HG03196 (cell line): ENCODE measurements around the gene CACNA2D4.

Source experiments
- ATAC-seq: cut with Tn5 transposase; IDR thresholded peaks from one replicate; pipeline ENCODE4 v1.9.1; 2021; ENCODE audit not compliant: unreplicated experiment

Gene CACNA2D4

DNA sequence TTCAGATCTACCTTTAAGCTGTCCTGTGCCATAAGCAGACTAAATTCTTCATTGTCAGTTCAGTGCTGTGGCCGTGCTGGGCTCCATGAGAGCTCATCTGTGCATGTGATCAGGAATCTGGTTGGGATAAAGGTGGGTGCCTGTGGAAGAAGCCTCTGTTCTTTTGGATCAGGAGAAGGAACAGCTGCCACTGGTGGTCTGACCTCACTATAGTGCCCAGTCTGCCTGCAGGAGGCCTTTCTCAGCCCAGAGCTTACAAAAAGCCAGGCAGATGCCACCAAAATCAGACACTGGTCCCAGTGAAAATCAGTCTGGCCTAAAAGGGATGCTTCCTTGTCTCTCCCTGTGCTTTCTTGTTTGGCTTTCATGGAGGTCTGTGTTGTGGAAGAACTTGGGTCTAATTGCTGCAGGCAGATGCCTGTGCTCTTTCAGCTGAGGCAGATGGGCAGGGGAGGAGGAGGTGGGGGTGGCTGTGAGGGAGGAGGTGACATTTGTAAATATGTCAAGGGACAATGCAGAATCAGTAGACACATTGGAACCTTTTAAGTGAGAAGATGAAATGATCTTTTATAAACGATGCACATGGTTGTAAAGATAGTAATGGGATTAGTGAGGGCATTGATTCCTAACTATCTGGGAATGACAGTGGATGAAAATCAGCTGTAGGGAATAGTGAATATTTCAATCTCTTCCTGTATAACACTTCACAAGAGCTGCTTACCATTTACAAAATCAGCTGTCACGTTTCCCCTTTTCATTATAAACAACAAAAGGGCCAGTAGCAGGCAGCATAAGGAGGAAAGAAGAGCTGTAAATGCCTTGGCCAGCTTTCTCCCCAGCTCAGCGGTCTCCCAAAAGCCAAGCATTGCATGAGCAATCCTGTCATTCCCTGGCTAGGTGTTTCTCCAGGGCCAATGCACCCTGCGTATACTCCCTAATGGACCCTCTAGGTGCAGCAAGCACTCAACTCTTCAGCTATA lies 44.6 kb downstream of the CACNA2D4 start:
- ATAC-seq: no peak

DNA sequence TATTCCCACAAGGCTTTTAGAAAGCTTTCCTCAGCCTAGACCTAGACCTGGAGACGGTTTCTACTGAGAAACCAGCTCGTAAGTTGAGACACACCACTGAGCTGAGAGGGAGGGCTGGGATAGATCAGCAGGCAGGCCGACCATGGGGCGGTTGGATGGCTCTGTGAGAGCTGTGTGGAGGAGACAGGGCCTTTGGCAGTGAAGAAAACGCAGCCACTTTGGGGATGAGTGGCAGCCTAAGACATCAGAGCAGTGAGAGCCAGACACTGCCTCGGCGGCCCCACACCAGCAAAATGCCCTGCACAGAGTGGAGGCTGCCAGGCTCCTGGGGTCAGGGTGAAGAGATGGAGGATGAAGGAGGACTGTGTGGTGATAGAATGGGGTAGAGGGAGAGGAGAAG lies 46.0 kb downstream of the CACNA2D4 start:
- ATAC-seq: no peak

DNA sequence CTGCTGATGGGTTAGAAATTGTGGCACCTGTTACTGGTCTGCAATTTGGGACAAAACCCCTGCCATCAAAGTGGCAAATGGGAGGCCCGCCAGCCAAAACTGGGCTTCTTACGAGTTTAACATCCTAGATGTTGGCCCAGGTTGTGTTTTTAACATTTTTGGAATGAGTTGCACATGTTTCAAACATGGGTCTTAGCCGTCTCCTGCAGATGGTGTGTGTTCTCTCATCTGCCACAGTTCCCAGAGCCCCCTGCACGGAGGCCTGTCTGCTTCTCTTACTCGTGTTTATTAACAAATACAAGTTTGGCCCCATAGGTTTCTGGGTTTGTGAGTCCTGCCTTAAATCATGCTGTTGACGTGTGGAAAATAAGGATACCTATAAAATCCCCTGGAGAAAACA lies 46.5 kb downstream of the CACNA2D4 start:
- ATAC-seq: no peak

DNA sequence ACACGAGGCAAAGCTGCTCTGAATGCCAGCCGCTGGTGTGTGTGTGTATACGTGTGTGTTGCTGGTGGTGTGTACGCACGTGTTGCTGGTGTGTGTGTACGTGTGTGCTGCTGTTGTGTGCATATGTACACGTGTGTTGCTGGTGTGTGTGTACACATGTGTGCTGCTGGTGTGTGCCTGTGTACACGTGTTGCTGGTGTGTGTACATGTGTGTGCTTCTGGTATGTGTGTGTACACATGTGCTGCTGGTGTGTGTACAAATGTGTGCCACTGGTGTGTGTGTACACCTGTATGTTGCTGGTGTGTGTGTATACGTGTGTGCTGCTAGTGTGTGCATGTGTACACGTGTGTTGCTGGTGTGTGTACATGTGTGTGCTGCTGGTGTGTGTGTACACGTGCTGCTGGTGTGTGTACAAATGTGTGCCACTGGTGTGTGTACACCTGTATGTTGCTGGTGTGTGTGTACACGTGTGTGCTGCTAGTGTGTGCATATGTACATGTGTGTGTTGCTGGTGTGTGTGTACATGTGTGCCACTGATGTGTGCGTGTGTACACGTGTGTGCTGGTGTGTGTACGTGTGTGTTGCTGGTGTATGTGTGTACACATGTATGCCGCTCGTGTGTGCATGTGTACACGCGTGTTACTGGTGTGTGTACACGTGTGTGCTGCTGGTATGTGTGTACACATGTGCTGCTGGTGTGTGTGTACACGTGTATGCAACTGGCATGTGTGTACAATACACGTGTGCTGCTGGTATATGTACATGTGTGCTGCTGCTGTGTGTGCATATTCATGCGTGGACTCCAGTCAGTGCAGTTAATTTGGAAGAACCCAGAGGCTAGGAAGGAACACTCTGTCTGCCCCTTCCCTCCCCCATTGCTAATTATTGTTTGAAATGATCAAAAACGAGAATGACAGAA lies 47.2 kb downstream of the CACNA2D4 start:
- no peak for ATAC-seq

DNA sequence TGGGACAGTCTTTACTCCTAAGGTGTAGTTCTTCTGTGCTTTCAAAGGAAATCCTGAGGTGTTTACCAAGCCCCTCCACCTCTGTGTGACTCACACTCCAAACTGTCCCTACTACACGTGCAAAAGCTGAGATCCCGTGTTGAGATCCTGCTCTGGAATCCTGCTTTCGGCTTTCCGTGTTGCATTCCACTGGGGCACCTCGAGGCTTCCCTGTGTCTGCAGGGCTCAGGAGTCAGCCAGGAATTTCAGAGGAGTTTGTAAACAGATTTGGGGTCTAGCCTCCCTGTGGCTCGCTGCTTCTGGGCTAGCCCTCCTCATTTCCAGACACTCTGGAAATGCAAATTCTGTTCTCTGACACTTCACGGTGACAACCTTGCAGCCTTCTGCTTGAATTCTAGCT lies 48.4 kb downstream of the CACNA2D4 start:
- no peak for ATAC-seq

DNA sequence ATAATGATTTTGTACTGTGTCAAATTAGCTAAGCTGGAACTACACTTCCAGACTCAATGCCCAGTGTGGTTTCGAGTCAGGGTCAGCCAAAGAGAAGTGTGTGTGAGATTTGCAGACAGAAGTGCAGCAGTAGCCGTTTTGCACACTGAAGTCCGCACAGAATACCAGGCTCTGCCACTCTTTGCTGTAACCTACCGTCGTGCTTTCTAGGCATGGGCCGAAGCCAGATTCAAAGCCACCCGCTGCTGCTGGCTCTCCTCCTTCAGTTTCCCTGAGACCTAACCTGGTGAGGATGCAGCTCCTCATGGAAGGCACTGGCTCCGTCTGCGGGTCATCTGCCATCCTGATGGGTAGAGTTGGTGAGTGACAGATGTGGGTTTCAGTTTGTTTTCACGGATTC lies 49.3 kb downstream of the CACNA2D4 start:
- no peak for ATAC-seq

DNA sequence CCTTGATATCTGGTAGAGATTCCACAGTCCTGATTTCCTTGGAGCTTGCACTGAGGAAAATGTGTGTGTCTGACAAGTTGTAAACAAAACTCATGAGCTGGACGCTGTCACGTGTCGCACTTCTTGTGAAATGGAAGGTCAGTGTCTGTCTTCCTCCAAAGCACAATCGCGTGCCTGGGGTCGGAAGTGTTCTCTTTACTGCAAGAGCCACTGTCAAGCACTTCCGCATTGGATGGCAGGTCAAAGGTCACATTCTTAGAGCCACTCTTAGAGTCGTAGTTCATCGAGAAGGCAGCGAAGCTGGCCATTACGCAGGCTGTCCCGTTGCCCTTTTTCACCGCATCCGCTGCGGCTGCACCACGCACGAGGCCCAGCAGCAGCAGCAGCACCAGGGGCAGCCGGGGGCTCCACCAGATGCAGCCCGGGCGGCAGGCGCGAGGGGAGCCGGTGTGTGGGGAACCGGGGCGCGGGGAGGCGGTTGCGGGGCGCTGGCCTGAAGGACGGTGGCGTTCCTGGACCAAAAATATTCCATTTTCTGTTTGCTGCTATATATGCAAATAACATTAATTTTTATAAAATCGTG lies 53.1 kb downstream of the CACNA2D4 start:
- ATAC-seq: no peak

DNA sequence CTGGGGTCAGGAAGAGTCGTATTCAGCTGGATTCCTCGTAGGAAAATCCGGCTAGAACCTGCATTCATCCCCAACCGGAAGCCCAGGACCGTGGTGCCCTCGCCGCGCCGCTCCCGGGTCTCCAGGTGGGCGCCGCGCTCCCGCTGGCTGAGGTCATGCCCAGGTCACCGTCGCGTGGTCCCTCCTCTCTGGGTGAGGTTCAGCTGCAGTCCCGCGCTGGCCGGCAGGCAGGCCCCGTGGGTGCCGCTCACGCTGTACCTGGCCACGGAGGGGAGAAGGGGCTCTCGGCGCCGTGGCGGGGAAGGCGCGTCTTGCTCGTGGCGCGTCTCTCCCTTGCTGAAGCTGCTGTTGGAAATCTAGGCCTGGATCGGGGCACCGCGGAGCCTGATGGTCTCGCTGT lies 53.6 kb downstream of the CACNA2D4 start:
- ATAC-seq: no peak

DNA sequence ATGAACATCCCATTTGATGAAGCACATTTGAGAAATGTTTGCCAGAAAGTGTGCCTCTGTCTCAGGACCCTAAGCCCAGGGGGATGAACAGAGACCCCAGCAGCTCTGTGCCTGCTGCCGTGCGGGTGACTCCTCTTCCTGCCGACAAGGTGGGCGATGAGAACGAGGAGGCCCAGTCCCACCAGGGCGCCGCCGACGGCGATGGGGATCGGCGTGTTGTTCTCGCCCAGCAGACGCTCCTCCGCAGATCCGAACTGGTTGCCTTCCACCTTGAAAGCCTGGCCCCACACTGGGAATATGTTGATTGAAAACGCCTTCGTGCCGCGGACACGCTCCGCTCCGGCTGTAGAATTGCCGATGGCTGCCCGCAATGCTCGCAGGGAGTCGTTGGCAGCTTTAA lies 54.0 kb downstream of the CACNA2D4 start:
- no peak for ATAC-seq

DNA sequence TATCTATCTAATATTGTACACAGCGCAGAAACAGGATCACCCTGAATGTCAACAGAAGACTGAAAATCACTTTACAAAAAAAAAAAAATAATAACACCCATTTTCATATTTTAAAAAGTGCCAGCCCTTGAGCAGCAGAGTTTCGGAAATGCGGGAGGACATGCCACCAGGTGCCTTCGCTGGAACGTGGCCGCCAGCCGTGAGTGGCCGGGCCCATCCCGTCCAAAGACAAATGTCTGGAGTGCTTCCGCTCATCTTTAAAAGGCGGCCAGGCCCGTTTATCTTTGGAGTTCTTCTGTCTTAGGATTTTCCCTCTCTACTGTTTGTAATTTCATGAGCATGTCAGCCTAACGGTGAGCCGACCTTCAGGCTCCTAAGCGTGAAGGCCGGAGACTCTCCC lies 54.6 kb downstream of the CACNA2D4 start:
- no peak for ATAC-seq

DNA sequence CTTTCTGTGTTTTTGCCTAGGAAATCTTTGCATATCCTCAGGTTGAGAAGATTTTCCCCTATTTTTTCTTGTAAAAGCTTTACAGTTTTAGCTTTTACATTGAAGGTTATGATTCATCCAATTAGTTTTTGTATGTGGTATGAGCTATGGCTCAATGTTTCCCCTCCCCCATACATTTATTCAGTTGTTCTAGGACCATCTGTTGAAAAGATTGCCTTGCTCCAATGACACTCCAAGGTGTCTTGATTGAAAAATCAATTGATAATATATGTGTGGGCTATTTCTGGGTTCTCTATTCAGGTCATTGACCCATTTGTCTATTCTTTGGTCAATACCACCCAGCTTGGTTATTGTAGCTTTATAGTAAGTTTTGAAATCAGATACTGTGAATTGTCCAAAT lies 55.5 kb downstream of the CACNA2D4 start:
- no peak for ATAC-seq

DNA sequence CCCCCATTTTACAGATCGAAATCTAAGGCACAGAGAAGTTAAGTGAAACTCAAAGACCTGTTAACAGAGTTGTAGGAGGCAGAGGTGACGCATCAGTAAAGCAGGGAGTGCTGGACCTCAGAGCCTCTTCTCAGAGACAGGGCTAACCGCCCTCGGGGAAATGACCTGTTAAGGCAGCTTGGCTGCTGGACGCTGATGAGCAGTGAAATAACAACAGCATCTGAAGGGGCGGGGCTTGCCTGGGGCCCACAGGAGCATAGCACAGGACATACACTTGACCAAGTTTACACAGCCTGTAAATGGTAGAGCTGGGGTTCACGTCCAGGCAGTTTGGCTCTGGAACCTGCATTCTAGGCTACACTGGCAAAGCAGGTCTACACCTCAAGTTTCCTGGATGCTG lies 58.8 kb downstream of the CACNA2D4 start:
- ATAC-seq: no peak

DNA sequence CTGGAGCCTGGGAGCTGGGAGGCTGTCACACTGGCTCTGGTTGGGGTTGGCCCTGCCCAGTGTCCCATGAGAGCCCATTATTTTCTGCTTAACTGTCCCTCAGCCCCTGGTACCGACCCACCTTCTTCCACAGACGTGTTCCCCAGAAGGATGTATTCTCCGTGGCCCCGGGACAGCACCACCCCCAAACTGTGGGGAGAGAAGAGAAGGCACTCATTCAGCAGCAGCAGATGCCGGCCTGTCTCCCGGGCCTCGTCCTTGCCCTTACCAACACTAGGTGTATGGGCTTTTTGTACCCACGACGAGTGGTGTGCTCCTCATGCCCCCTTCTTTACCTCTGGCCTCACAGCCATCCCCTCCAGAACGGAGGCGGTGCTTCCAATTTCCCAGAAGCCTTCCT lies 60.0 kb downstream of the CACNA2D4 start:
- no peak for ATAC-seq

DNA sequence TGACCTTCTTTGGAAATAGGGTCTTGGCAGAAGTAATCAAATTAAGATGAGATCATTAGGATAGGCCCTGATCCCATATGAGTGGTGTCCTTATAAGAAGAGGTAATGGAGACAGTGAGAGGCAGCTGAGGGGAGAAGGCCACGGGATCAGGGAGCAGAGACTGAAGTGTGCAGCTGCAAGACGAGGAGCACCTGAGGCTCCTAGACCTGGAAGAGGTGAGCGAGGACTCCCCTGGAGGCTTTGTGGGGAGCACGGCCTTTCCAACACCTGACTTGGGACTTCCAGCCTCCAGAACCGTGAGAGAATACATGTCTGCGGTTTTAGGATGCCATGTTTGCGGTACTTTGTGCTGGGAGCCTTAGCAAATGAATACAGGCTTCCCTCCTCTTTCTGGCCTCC lies 60.6 kb downstream of the CACNA2D4 start:
- ATAC-seq: no peak

DNA sequence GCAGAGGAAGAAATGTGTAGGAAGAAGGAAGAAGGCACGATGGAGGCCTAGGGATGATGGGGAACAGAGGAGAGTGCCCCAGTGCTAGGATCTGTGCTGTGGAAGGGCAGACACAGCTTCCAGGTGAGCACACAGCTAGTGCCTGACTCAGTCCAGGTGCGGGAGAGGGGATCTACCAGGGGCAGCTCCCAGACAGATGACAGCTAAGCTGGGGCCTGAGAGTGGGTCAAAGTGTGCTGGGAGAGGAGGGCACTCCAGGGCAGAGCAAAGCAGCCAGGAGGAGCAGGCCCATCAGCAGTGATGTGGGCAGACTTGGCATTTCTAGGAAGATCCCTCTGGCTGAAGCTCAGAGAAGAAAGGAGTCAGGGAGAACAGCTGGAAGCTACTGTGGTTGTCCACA lies 61.4 kb downstream of the CACNA2D4 start:
- ATAC-seq: no peak

DNA sequence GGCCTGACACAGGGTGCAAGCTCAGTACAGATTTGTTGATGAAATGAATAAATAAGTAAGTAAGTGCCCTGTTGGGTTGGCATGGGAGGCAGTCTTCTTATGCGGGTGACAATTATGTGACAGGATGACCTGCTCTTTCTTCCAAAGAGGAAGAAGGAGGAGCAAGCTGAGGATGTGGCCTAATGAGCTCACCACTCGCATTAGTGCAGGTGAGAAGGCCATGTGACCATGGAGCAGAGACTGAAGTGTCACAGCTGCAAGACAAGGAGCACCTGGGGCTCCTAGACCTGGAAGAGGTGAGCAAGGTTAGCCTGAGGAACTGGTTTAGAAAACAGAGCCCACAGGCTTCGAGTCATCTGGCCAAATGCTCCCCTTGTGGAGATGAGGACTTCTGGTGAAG lies 63.2 kb downstream of the CACNA2D4 start:
- no peak for ATAC-seq

DNA sequence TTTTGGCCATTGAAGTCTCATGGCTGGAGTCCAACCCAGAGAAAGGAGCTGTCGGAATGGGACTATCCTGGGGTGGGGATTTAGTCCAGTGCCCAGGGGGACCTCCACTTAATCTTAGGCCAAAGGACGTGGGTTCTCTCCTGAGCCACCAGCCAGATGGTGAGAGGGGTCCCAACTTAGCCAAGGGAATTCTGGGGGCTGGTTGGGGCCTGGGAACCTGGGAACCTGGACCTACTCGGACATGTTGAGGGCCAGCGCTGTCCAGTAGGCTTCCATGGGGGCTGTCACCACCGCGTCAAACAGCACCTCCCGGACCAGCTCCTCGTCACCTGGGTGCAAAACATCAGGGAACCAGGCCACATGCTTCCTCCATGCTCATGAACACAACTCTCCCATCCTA lies 64.7 kb downstream of the CACNA2D4 start:
- ATAC-seq: no peak

DNA sequence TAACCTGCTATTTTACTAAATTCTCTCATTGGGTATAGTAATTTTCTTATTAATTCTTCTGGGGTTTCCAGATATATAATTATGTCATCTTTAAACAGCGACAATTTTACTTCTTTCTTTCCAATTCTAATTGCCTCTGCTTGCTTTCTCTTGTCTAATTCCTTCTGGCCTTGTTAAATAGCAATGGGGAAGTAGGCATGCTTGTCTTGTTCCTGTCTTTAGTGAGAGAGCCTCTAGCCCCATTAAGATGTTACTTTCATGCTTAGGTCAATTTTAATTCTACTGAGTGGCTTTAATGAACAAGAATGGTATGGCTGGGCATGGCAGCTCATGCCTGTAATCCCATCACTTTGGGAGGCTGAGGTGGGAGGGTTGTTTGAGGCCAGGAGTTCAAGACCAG lies 66.4 kb downstream of the CACNA2D4 start:
- ATAC-seq: no peak

DNA sequence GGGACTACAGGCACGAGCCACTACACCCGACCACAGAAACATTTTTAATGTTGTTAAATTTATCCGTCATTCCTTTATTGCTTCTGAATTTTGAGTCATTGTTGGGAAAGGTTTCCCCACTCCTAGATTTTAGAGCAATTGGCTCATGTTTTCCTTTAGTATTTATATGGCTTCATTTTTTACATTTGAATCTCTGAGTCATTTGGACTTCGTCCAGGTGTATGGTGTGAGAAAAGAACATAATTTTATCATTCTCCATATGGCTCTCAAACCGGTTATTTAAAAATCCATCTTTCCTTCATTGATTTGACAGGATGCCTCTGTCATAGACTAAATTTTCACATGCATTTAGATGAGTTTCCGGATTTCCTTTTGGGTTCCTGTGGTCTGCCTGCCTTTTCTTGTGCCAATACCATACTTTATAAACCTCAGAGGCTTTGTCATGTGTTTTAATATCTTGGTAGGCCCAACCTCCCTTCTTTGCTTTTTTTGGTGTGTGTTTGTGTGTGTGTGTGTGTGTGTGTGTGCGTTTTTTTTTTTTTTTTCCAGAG lies 67.2 kb downstream of the CACNA2D4 start:
- no peak for ATAC-seq

DNA sequence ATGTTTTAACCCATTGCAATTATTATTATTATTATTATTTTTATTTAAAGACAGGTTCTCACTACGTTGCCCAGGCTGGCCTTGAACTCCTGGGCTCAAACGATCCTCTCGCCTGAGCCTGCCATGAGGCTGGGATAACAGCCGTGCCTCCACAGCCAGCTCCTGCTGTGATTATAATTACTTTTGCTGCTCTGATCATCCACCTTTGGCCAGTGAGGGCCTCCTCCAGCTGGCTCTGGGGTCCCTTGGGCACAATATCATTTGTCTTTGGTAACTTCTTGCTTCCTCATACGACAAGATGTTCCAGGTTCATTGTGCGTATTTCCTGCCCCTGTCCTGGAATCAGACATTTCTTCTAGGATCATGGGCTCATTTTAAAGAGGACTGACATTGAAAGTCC lies 69.7 kb downstream of the CACNA2D4 start:
- no peak for ATAC-seq

DNA sequence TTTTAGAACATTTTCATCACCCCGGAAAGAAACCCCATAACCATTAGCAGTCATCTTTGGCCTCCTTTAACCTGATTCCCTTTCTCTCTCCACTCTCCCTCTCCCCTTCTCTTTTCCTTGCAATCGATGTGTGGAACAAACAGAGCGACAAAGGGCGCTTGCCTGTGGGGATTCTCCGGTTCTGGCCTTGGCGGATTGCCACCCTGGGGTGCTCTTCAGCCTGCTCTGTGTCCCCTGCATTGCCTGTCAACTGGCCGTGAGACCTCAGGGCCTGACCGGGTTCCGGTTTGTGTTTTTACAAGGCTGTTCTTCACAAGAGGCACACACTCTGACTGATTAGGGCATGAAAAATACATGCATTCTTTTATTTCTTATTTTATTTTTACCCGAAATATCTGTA lies 70.3 kb downstream of the CACNA2D4 start:
- ATAC-seq: no peak
